Omental fat pad (tissue), 4 donors: ENCODE data around the gene FAXC. TPM values are rescaled to one million over a fixed set of nuclear protein-coding genes. Genes with fewer than 3 reads are reported as not detected.

ENCODE experiments used
- ATAC-seq: fragments of 150-250 bp; one replicate; pipeline ENCODE4 v1.9.1; 2016; ENCODE audit warnings: mild to moderate bottlenecking, moderate library complexity; ENCODE audit not compliant: low FRiP score
- DNase-seq: peaks from one replicate; pipeline ENCODE4 v3.0.0-alpha.2; 2019; ENCODE audit warnings: low spot score
- CTCF ChIP-seq, 3 donors: fragments of 450-650 bp; IDR thresholded peaks; one replicate each; pipeline ENCODE4 v1.5.1; 2016 to 2017; ENCODE audit warnings: antibody characterized with exemption in 3 of 3, mild to moderate bottlenecking in 3 of 3, moderate library complexity in 2 of 3
- total RNA-seq, 4 donors: library from RNA; depleted of rRNA; stranded (reverse); fragments of >200 nt; gene quantifications; one replicate each; pipeline ENCODE4 v1.1.0, GENCODE V29; 2016

Gene FAXC
- total RNA-seq, result 1 to 10 TPM in 1 of 4 donors, under 1 TPM in 3; 0.16 to 1.7 (median 0.56) TPM

- no peak for TF ChIP-seq CTCF (IDR thresholded peaks at IDR 0.05)
- DNase-seq (no peak), ATAC-seq (peak; percentile 85)
These were observed at the start of gene FAXC for GRCh38 chr6:99349171-99350141. FAXC (minus strand) TSS chr6:99349674; CDS start chr6:99349372, 302 bp downstream.

GRCh38 chr6:99397287-99397686, 47.8 kb upstream of the FAXC start:
- no peak for DNase-seq
- no peak for TF ChIP-seq CTCF (IDR thresholded peaks at IDR 0.05)
- no peak for ATAC-seq

GRCh38 chr6:99393698-99394531, 44.4 kb upstream of the FAXC start, which contains the start of gene COQ3:
COQ3 (minus strand) TSS chr6:99394195; CDS start chr6:99394179, 16 bp downstream.
- ATAC-seq, result peak; percentile 85
- DNase-seq, result peak; percentile 59
- no peak for TF ChIP-seq CTCF (IDR thresholded peaks at IDR 0.05)

- no peak for ATAC-seq
- no peak for TF ChIP-seq CTCF (IDR thresholded peaks at IDR 0.05)
These were observed 43.9 kb upstream of the FAXC start for GRCh38 chr6:99393366-99393697.

GRCh38 chr6:99390896-99391295, 41.4 kb upstream of the FAXC start:
- no peak for TF ChIP-seq CTCF (IDR thresholded peaks at IDR 0.05)
- ATAC-seq, result no peak
- no peak for DNase-seq

More at GRCh38 chr6:99393366-99393697, 43.9 kb upstream of the FAXC start:
- DNase-seq, result no peak

- ATAC-seq, result no peak
- no peak for TF ChIP-seq CTCF (IDR thresholded peaks at IDR 0.05)
- DNase-seq, result no peak
These were observed 35.0 kb upstream of the FAXC start for GRCh38 chr6:99384507-99384906.
